GM12878 (cell line): Measurements from ENCODE around the gene TMTC1. TPM values are rescaled to one million over a fixed set of nuclear protein-coding genes. Genes with fewer than 3 reads are reported as not detected.

Source experiments
- ATAC-seq: fragments of 200-7000 bp; cut with Tn5 transposase; 3 replicates; pipeline ENCODE4 v1.9.1; 2020; ENCODE audit warnings: mild to moderate bottlenecking, moderate library complexity
- BruUV-seq: library from RNA; stranded (reverse); fragments of 400-500 nt; replicated peaks from 2 replicates; lab custom pipeline; 2021; lab: Mats Ljungman, UMichigan
- CTCF ChIA-PET: fragments of 300-600 bp; sonication (Branson Sonifier 250); formaldehyde crosslinking; extraction: SDS; loops from one replicate; lab custom pipeline; 2021; ENCODE audit warnings: inconsistent platforms; lab: Yijun Ruan, JAX
- POLR2A ChIA-PET: fragments of 350-600 bp; formaldehyde crosslinking; extraction: SDS; loops from one replicate; lab custom pipeline; 2021; ENCODE audit warnings: inconsistent platforms; lab: Charles Lee
- RAD21 ChIA-PET: fragments of 300-600 bp; sonication (Branson Sonifier 250); formaldehyde crosslinking; loops from one replicate; lab custom pipeline; 2023; ENCODE audit warnings: antibody characterized with exemption; ENCODE audit not compliant: unreplicated experiment; lab: Charles Lee
- SMC1A ChIA-PET: fragments of 300-600 bp; sonication (Branson Sonifier 250); formaldehyde crosslinking; loops from one replicate; lab custom pipeline; 2023; ENCODE audit not compliant: unreplicated experiment, uncharacterized antibody; lab: Charles Lee
- DNase-seq: peaks from one replicate; pipeline ENCODE4 v3.0.0-alpha.2; 2011; ENCODE audit warnings: low read depth, low spot score
- FAIRE-seq: peaks from 3 replicates; lab custom pipeline; 2011; peaks lifted over from hg19 to GRCh38; lab: Jason Lieb, UNC
- H2AFZ ChIP-seq: 2 replicates; pipeline ENCODE4 v1.6.0; 2011; ENCODE audit warnings: low read depth, low read length, control low read depth; ENCODE audit not compliant: control insufficient read depth
- H3K27ac ChIP-seq: 2 replicates; pipeline ENCODE4 v1.5.1; 2011; ENCODE audit warnings: control low read depth; ENCODE audit not compliant: control insufficient read depth, insufficient read depth
- H3K27me3 ChIP-seq, 2 experiments: replicated peaks in 1 of 2; 2 replicates each; pipeline versions ENCODE4 v1.6.0 to v1.6.1; 2011; ENCODE audit warnings: low read length in 1 of 2; ENCODE audit not compliant: control insufficient read depth in 2 of 2, insufficient read depth in 2 of 2
- H3K36me3 ChIP-seq, 2 experiments: 2 replicates each; pipeline ENCODE4 v1.5.1; 2011; ENCODE audit warnings: low read length in 1 of 2; ENCODE audit not compliant: control insufficient read depth in 2 of 2, insufficient read depth in 2 of 2
- H3K4me1 ChIP-seq: 2 replicates; pipeline ENCODE4 v1.6.1; 2011; ENCODE audit warnings: mild to moderate bottlenecking, low read length, moderate library complexity, mixed read lengths; ENCODE audit not compliant: control insufficient read depth, insufficient read depth
- H3K4me2 ChIP-seq: 2 replicates; pipeline ENCODE4 v1.6.0; 2011; ENCODE audit warnings: control low read depth; ENCODE audit not compliant: control insufficient read depth, insufficient read depth
- H3K4me3 ChIP-seq: fragments of 200-600 bp; sonication (generic); 2 replicates; pipeline ENCODE4 v1.5.1; 2016
- H3K79me2 ChIP-seq: 2 replicates; pipeline ENCODE4 v1.6.0; 2011; ENCODE audit warnings: low read length; ENCODE audit not compliant: control insufficient read depth, insufficient read depth
- H3K9ac ChIP-seq: 2 replicates; pipeline ENCODE4 v1.8.0; 2011; ENCODE audit warnings: low read length, control low read depth, mixed read lengths; ENCODE audit not compliant: control insufficient read depth, insufficient read depth
- H3K9me3 ChIP-seq: replicated peaks from 3 replicates; pipeline ENCODE4 v1.5.1; 2011; ENCODE audit warnings: mild to moderate bottlenecking, low read length; ENCODE audit not compliant: control insufficient read depth, insufficient read depth
- H4K20me1 ChIP-seq: 2 replicates; pipeline ENCODE4 v1.6.0; 2011; ENCODE audit not compliant: control insufficient read depth, insufficient read depth
- BCL11A ChIP-seq: IDR thresholded peaks from 2 replicates; pipeline ENCODE4 v1.6.1; 2011; ENCODE audit warnings: low read depth, low read length
- DPF2 ChIP-seq: fragments of 450-650 bp; IDR thresholded peaks from 2 replicates; pipeline ENCODE4 v1.6.1; 2017; ENCODE audit warnings: mild to moderate bottlenecking
- ESRRA ChIP-seq: IDR thresholded peaks from 2 replicates; pipeline ENCODE4 v1.6.1; 2012; ENCODE audit warnings: mild to moderate bottlenecking, low read length, improper control_type of control experiment
- EZH2 ChIP-seq: IDR thresholded peaks from 2 replicates; pipeline ENCODE4 v1.6.1; 2012; ENCODE audit warnings: low read depth, mild to moderate bottlenecking, control low read depth, inconsistent platforms, low read length, borderline replicate concordance; ENCODE audit not compliant: control insufficient read depth
- HDAC6 ChIP-seq: fragments of 200-600 bp; sonication (generic); IDR thresholded peaks from one replicate; pipeline ENCODE4 v1.8.0; 2017; ENCODE audit warnings: antibody characterized with exemption; ENCODE audit not compliant: unreplicated experiment
- HSF1 ChIP-seq: fragments of 150-350 bp; IDR thresholded peaks from 2 replicates; pipeline ENCODE4 v1.6.1; 2014; ENCODE audit warnings: mild to moderate bottlenecking, low read depth, low read length
- IKZF2 ChIP-seq, 2 experiments: fragments of 450-650 bp; IDR thresholded peaks; 2 replicates each; pipeline ENCODE4 v1.6.1; 2017; ENCODE audit warnings: mild to moderate bottlenecking in 2 of 2, moderate library complexity in 2 of 2
- KLF5 ChIP-seq: fragments of 450-650 bp; IDR thresholded peaks from 2 replicates; pipeline ENCODE4 v1.6.1; 2014; ENCODE audit warnings: mild to moderate bottlenecking; ENCODE audit not compliant: partially characterized antibody
- MYB ChIP-seq: fragments of 150-350 bp; IDR thresholded peaks from 2 replicates; pipeline ENCODE4 v1.6.1; 2014; ENCODE audit warnings: mild to moderate bottlenecking, low read depth, low read length, borderline replicate concordance
- RB1 ChIP-seq: fragments of 450-650 bp; formaldehyde crosslinking; IDR thresholded peaks from 2 replicates; pipeline ENCODE4 v1.6.1; 2017; ENCODE audit warnings: mild to moderate bottlenecking, borderline replicate concordance
- RCOR1 ChIP-seq: conservative IDR thresholded peaks from 2 replicates; pipeline ENCODE4 v1.6.1; 2012; ENCODE audit warnings: low read depth, low read length, improper control_type of control experiment
- SIN3A ChIP-seq: IDR thresholded peaks from 2 replicates; pipeline ENCODE4 v1.6.1; 2012; ENCODE audit warnings: low read depth, low read length, improper control_type of control experiment
- SMAD1 ChIP-seq: fragments of 450-650 bp; IDR thresholded peaks from 2 replicates; pipeline ENCODE4 v1.6.1; 2018; ENCODE audit warnings: mild to moderate bottlenecking, low read depth; ENCODE audit not compliant: partially characterized antibody
- SMC3 ChIP-seq: IDR thresholded peaks from 2 replicates; pipeline ENCODE4 v1.6.1; 2011; ENCODE audit warnings: low read length, improper control_type of control experiment, borderline replicate concordance
- STAT1 ChIP-seq: fragments of 450-650 bp; conservative IDR thresholded peaks from 2 replicates; pipeline ENCODE4 v1.6.1; 2014; ENCODE audit warnings: antibody characterized with exemption, mild to moderate bottlenecking
- ZNF622 ChIP-seq: fragments of 450-650 bp; IDR thresholded peaks from 2 replicates; pipeline ENCODE4 v1.6.1; 2017; ENCODE audit warnings: mild to moderate bottlenecking, inconsistent platforms
- WGBS: methylation state at CpG from one replicate; pipeline ENCODE4 v1.1.6; 2016; ENCODE audit warnings: low lambda C conversion rate; ENCODE audit not compliant: insufficient replicate concordance, insufficient coverage; ENCODE audit errors: missing lambda C conversion rate; 5-methylcytosine and 5-hydroxymethylcytosine counted together
- in situ Hi-C: fragments of 300-500 bp; cut with MboI; formaldehyde crosslinking; loops from 9 replicates; pipeline ENCODE4 v1.14.3; 2018; ENCODE audit warnings: mixed read lengths
- intact Hi-C: fragments of 100-400 bp; cut with micrococcal nuclease; formaldehyde crosslinking; loops from one replicate; pipeline ENCODE4 v1.14.2; 2022; ENCODE audit not compliant: unreplicated experiment
- polyA plus RNA-seq, 11 experiments: library from polyadenylated mRNA; depleted of rRNA in 4 of 11; unstranded in 6 of 11; stranded (reverse) in 5 of 11; fragments of >200 nt; fragmentation: Nextera tagmentation in 4 of 11; fragmentation: Illumina TruSeq in 1 of 11; extraction: Ambion mirVana in 4 of 11; extraction: Trizol in 1 of 11; gene quantifications; 1 replicate in 1 of 11; 2 replicates in 10 of 11; pipeline versions ENCODE4 v1.2.1 to v1.2.3, GENCODE V29; 2011 to 2016; ENCODE audit warnings: inconsistent platforms in 2 of 11, missing spikeins in 2 of 11, low read depth in 1 of 11
- total RNA-seq, 4 experiments: library from RNA; depleted of rRNA in 3 of 4; stranded (reverse); fragments of >200 nt in 3 of 4; fragmentation: Illumina TruSeq in 1 of 4; extraction: Trizol in 1 of 4; gene quantifications; 2 replicates each; pipeline versions ENCODE4 v1.2.1 to v1.2.3, GENCODE V29; 2013 to 2021
- TF ChIP-seq, protein P1 (sequence below): fragments of 450-650 bp; IDR thresholded peaks from 2 replicates; pipeline ENCODE4 v1.6.1; 2017; ENCODE audit warnings: borderline replicate concordance

TMTC1 gene
- total and polyA plus RNA-seq, 10 of the 15 experiments (the other 5 are each of a cell fraction or from before 2014, with no cell fraction given): 0.10 to 20.9 (median 0.57) TPM

DNA sequence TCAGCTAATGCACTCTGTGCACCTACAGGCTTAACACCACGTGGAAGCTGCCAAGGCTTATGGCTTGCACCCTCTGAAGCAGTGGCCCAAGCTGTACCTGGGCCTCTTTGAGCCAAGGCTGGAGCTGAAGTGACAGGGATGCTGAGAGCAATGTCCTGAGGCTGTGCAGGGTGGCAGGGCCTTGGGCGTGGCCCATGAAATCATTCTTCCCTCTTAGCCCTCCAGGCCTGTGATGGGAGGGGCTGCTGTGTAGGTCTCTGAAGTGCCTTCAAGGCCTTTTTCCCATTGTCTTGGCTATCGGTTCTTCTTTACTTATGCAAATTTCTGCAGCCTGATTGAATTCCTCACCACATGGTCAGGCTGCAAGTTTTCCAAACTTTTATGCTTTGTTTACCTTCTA is 47.4 kb upstream of the TMTC1 start:
- 14% methylated on average over 3 of the region's 3 CpGs for WGBS
- Histone ChIP-seq H3K27ac (no peak overlapping the region), H3K4me2 (no peak overlapping the region), H2AFZ (no peak overlapping the region), H4K20me1 (no peaks in the 10 kb centered on the region)
- ATAC-seq: no peak
- CTCF ChIA-PET: no interaction called here
- TF ChIP-seq DPF2 (no peak), SIN3A (no peak), RB1 (no peak), ESRRA (no peak), ZNF622 (no peak)
- TF ChIP-seq, all 136 proteins: peak for 0
- DNase-seq (no peak), FAIRE-seq (no peak)
- Histone ChIP-seq H3K79me2 (no peaks in the 10 kb centered on the region), H3K9ac (no peak overlapping the region), H3K36me3 (no peaks in the 10 kb centered on the region), H3K27me3 (no peaks in the 10 kb centered on the region), H3K4me3 (no peak overlapping the region), H3K4me1 (no peaks in the 10 kb centered on the region), H3K9me3 (no peaks in the 10 kb centered on the region)
- in situ Hi-C loops (no loop called here), intact Hi-C loops (no loop called here)
- no TSS peak for BruUV-seq
- ChIA-PET SMC1A (no interaction called here), POLR2A (no interaction called here), RAD21 (no interaction called here)

DNA sequence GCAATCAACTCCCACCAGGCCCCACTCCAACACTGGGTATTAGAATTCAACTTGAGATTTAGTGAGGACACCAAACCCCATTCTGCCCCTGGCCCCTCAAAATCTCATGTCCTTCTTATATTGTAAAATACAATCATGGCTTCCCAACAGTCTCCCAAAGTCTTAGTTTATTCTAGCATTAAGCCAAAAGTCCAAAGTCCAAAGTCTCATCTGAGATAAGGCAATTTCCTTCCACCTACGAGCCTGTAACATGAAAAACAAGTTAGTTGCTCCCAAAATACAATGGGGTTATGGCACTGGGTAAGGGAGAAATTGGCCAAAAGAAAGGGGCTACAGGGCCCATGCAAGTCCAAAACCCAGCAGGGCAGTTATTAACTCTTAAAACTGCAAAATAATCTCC is 46.6 kb upstream of the TMTC1 start:
- H2AFZ ChIP-seq: no peak overlapping the region
- ChIA-PET POLR2A (no interaction called here), RAD21 (interaction anchor here (0.7 kb wide), 1 partner anchor 102 kb away, joined by 4 read pairs; no protein-coding TSS in a partner anchor), CTCF (no interaction called here), SMC1A (no interaction called here)
- intact Hi-C loops (no loop called here), in situ Hi-C loops (no loop called here)
- no peaks in the 10 kb centered on the region for H3K36me3 ChIP-seq
- H3K79me2 ChIP-seq: no peaks in the 10 kb centered on the region
- no peak overlapping the region for H3K27ac ChIP-seq
- no peak overlapping the region for H3K9ac ChIP-seq
- FAIRE-seq (no peak), ATAC-seq (no peak), DNase-seq (no peak)
- H3K4me2 ChIP-seq: no peak overlapping the region
- no peak overlapping the region for H3K4me3 ChIP-seq
- H3K27me3 ChIP-seq: no peaks in the 10 kb centered on the region
- H3K4me1 ChIP-seq: no peaks in the 10 kb centered on the region
- H4K20me1 ChIP-seq: no peaks in the 10 kb centered on the region
- no TSS peak for BruUV-seq
- 0% methylated on average over 1 of the region's 1 CpG for WGBS
- no peaks in the 10 kb centered on the region for H3K9me3 ChIP-seq
- no peak for TF ChIP-seq RCOR1
- no peak for TF ChIP-seq HSF1
- TF ChIP-seq, protein P1, sequence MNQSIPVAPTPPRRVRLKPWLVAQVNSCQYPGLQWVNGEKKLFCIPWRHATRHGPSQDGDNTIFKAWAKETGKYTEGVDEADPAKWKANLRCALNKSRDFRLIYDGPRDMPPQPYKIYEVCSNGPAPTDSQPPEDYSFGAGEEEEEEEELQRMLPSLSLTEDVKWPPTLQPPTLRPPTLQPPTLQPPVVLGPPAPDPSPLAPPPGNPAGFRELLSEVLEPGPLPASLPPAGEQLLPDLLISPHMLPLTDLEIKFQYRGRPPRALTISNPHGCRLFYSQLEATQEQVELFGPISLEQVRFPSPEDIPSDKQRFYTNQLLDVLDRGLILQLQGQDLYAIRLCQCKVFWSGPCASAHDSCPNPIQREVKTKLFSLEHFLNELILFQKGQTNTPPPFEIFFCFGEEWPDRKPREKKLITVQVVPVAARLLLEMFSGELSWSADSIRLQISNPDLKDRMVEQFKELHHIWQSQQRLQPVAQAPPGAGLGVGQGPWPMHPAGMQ: no peak
- no peak for TF ChIP-seq IKZF2 (IDR thresholded peaks at IDR 0.05)
- no peak for TF ChIP-seq STAT1
- no peak for TF ChIP-seq SMC3
- TF ChIP-seq MYB: no peak
- TF ChIP-seq EZH2: no peak
- TF ChIP-seq HDAC6: no peak
- no peak for TF ChIP-seq SMAD1
- no peak for TF ChIP-seq BCL11A
- no peak for TF ChIP-seq KLF5
